Endothelial cell of umbilical vein (primary cell): ENCODE results near the gene TNRC6A. TPM values are rescaled to one million over a fixed set of nuclear protein-coding genes. Genes with fewer than 3 reads are reported as not detected.
"Not testable (repeated sequence)": the region's sequence is repeated elsewhere in the genome, so short reads cannot be mapped to it uniquely, and the experiment has no call there.

Experiments
- BruUV-seq: library from RNA; stranded (reverse); fragments of 400-500 nt; replicated peaks from 2 replicates; lab custom pipeline; 2021; lab: Mats Ljungman, UMichigan
- CTCF ChIA-PET: fragments of 300-600, 350-600 bp; sonication (Branson Sonifier 250); formaldehyde crosslinking; loops from one replicate; lab custom pipeline; 2021; ENCODE audit warnings: antibody characterized with exemption, inconsistent platforms; lab: Charles Lee
- POLR2A ChIA-PET: fragments of 300-600, 350-600 bp; sonication (Branson Sonifier 250); formaldehyde crosslinking; loops from one replicate; lab custom pipeline; 2021; ENCODE audit warnings: antibody characterized with exemption, inconsistent platforms; lab: Charles Lee
- DNase-seq: peaks from one replicate; pipeline ENCODE4 v3.0.0-alpha.2; 2011; ENCODE audit warnings: low read depth, low spot score
- FAIRE-seq: peaks from 2 replicates; lab custom pipeline; 2011; peaks lifted over from hg19 to GRCh38; lab: Jason Lieb, UNC
- H2AFZ ChIP-seq: 2 replicates; pipeline ENCODE4 v1.6.0; 2012; ENCODE audit warnings: low read depth, low read length, control low read depth, inconsistent platforms
- H3K27ac ChIP-seq: 2 replicates; pipeline ENCODE4 v1.5.1; 2011; ENCODE audit warnings: low read depth, mild to moderate bottlenecking, control low read depth, low read length, moderate library complexity; ENCODE audit not compliant: insufficient read depth
- H3K27me3 ChIP-seq, 2 experiments: 2 replicates each; pipeline versions ENCODE4 v1.6.0 to v1.6.1; 2011; ENCODE audit warnings: low read length in 2 of 2, mixed read lengths in 1 of 2; ENCODE audit not compliant: control insufficient read depth in 2 of 2, insufficient read depth in 2 of 2
- H3K36me3 ChIP-seq, 2 experiments: 2 replicates in 1 of 2; 3 replicates in 1 of 2; pipeline ENCODE4 v1.5.1; 2011; ENCODE audit warnings: low read length in 2 of 2, mild to moderate bottlenecking in 1 of 2, moderate library complexity in 1 of 2; ENCODE audit not compliant: control insufficient read depth in 2 of 2, insufficient read depth in 2 of 2; ENCODE audit errors: extremely low read depth in 1 of 2
- H3K4me1 ChIP-seq: 3 replicates; pipeline ENCODE4 v1.5.1; 2011; ENCODE audit warnings: mild to moderate bottlenecking, low read length; ENCODE audit not compliant: control insufficient read depth, insufficient read depth; ENCODE audit errors: extremely low read depth
- H3K4me2 ChIP-seq: 2 replicates; pipeline ENCODE4 v1.6.1; 2011; ENCODE audit warnings: low read length, control low read depth, mixed read lengths; ENCODE audit not compliant: insufficient read depth
- H3K4me3 ChIP-seq, 3 experiments: fragments of 200-600 bp in 1 of 3; sonication (generic), shearing (Covaris generic) in 1 of 3; replicated peaks in 1 of 3; 2 replicates each; pipeline ENCODE4 v1.5.1; 2011 to 2016; ENCODE audit warnings: control low read depth in 3 of 3, low read length in 3 of 3, mild to moderate bottlenecking in 2 of 3, inconsistent platforms in 1 of 3, low read depth in 1 of 3, moderate library complexity in 1 of 3; ENCODE audit not compliant: insufficient read depth in 1 of 3
- H3K79me2 ChIP-seq: 2 replicates; pipeline ENCODE4 v1.6.0; 2012; ENCODE audit warnings: low read length, inconsistent platforms; ENCODE audit not compliant: control insufficient read depth, insufficient read depth
- H3K9ac ChIP-seq: replicated peaks from 2 replicates; pipeline ENCODE3; 2011; ENCODE audit warnings: low read length, control low read depth; ENCODE audit not compliant: insufficient read depth; ENCODE audit errors: extremely low read depth
- H3K9me1 ChIP-seq: replicated peaks from 3 replicates; pipeline ENCODE4 v1.6.0; 2011; ENCODE audit warnings: mild to moderate bottlenecking, low read length; ENCODE audit not compliant: control insufficient read depth, insufficient read depth; ENCODE audit errors: extremely low read depth
- H3K9me3 ChIP-seq: replicated peaks from 2 replicates; pipeline ENCODE4 v1.5.1; 2012; ENCODE audit warnings: low read length, inconsistent platforms; ENCODE audit not compliant: control insufficient read depth, insufficient read depth
- H4K20me1 ChIP-seq: replicated peaks from 2 replicates; pipeline ENCODE3; 2011; ENCODE audit warnings: mild to moderate bottlenecking, low read length; ENCODE audit not compliant: control insufficient read depth, insufficient read depth; ENCODE audit errors: extremely low read depth
- CTCF ChIP-seq, 2 donors: IDR thresholded peaks; 1 replicate in 1 of 2; 2 replicates in 1 of 2; pipeline ENCODE4 v1.5.1; 2011; ENCODE audit warnings: low read length in 2 of 2, mild to moderate bottlenecking in 2 of 2, moderate library complexity in 2 of 2, control low read depth in 1 of 2, inconsistent platforms in 1 of 2, low read depth in 1 of 2; ENCODE audit not compliant: insufficient read depth in 1 of 2; ENCODE audit errors: extremely low read depth in 1 of 2
- EZH2 ChIP-seq: IDR thresholded peaks from 2 replicates; pipeline ENCODE4 v1.6.1; 2012; ENCODE audit warnings: borderline replicate concordance, low read depth, mild to moderate bottlenecking, moderate library complexity, low read length, inconsistent platforms; ENCODE audit not compliant: severe bottlenecking
- FOS ChIP-seq: IDR thresholded peaks from 2 replicates; pipeline ENCODE4 v1.6.1; 2011; ENCODE audit warnings: mild to moderate bottlenecking, low read length, moderate library complexity, borderline replicate concordance; ENCODE audit not compliant: insufficient read depth
- GATA2 ChIP-seq: IDR thresholded peaks from 2 replicates; pipeline ENCODE4 v1.7.0; 2011; ENCODE audit warnings: low read depth, mild to moderate bottlenecking, moderate library complexity, mixed read lengths, low read length; ENCODE audit not compliant: insufficient read length, insufficient read depth
- JUN ChIP-seq: IDR thresholded peaks from 2 replicates; pipeline ENCODE4 v1.6.1; 2011; ENCODE audit warnings: borderline replicate concordance, low read depth; ENCODE audit not compliant: insufficient read length, insufficient read depth
- MYC ChIP-seq: IDR thresholded peaks from one replicate; pipeline ENCODE4 v1.6.1; 2011; ENCODE audit warnings: mild to moderate bottlenecking, low read depth, low read length
- POLR2A ChIP-seq: IDR thresholded peaks from 2 replicates; pipeline ENCODE4 v1.6.1; 2012; ENCODE audit warnings: low read depth, mild to moderate bottlenecking, control low read depth, low read length
- POLR2AphosphoS5 ChIP-seq: IDR thresholded peaks from 2 replicates; pipeline ENCODE4 v1.6.1; 2012; ENCODE audit warnings: low read depth, mild to moderate bottlenecking, control low read depth, low read length, moderate library complexity; ENCODE audit not compliant: insufficient read depth
- dilution Hi-C: fragments of 300-500 bp; cut with MboI; formaldehyde crosslinking; loops from one replicate; pipeline ENCODE4 v1.15.0; 2019; ENCODE audit warnings: low sequenced_read_pairs; ENCODE audit not compliant: extremely low pct_ligation_motif_present
- intact Hi-C: fragments of 100-400 bp; cut with micrococcal nuclease; formaldehyde crosslinking; loops from one replicate; pipeline ENCODE4 v1.10.0; 2022
- polyA plus RNA-seq, 4 experiments: library from polyadenylated mRNA; depleted of rRNA in 3 of 4; stranded (reverse) in 3 of 4; unstranded in 1 of 4; fragments of >200 nt; gene quantifications; 2 replicates each; pipeline versions ENCODE4 v1.2.1 to v1.2.3, GENCODE V29; 2011 to 2012; ENCODE audit warnings: missing spikeins in 1 of 4
- total RNA-seq: library from RNA; stranded (reverse); gene quantifications from 2 replicates; pipeline ENCODE4 v1.2.3, GENCODE V29; 2021
- TF ChIP-seq, protein P1 (sequence below): IDR thresholded peaks from 2 replicates; pipeline ENCODE4 v1.6.1; 2011; ENCODE audit not compliant: insufficient read depth, insufficient read length

TNRC6A gene
- total and polyA plus RNA-seq, 2 donors (not counting 3 experiments of a cell fraction or from before 2014, with no cell fraction given) = 39.3 to 74.5 TPM

GRCh38 chr16:24810951-24811843 is 81.7 kb downstream of the TNRC6A start:
- H3K9me3 ChIP-seq = no peaks in the 10 kb centered on the region
- TF ChIP-seq CTCF (IDR thresholded peaks at IDR 0.05; ENCODE audit: extremely low read depth in 1 of 2, insufficient read depth in 1 of 2, low read depth in 1 of 2, low read length in 2 of 2) = no peak
- TF ChIP-seq FOS = no peak
- no peak for TF ChIP-seq JUN
- no peak for TF ChIP-seq MYC
- TF ChIP-seq, protein P1, sequence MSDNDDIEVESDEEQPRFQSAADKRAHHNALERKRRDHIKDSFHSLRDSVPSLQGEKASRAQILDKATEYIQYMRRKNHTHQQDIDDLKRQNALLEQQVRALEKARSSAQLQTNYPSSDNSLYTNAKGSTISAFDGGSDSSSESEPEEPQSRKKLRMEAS = no peak
- no peak for TF ChIP-seq POLR2AphosphoS5
- no peak for TF ChIP-seq GATA2
- TF ChIP-seq POLR2A = no peak
- no peak for TF ChIP-seq EZH2
- H3K4me1 ChIP-seq = no peaks in the 10 kb centered on the region
- BruUV-seq = no TSS peak
- no peak overlapping the region for H3K4me2 ChIP-seq
- H3K79me2 ChIP-seq = no peaks in the 10 kb centered on the region
- ChIA-PET CTCF (interaction anchor here (1.0 kb wide), 1 partner anchor 231 kb away, joined by 5 read pairs; no protein-coding TSS in a partner anchor), POLR2A (no interaction called here)
- no peaks in the 10 kb centered on the region for H3K27me3 ChIP-seq
- intact Hi-C loops (no loop called here), dilution Hi-C loops (no loop called here)
- H3K36me3 ChIP-seq = peaks cover 30 to 37% of the 10 kb centered on the region in 2 experiments
- FAIRE-seq (no peak), DNase-seq (no peak)
- H2AFZ ChIP-seq = no peak overlapping the region
- no peak overlapping the region for H3K4me3 ChIP-seq
- H3K9ac ChIP-seq = no peak overlapping the region
- no peaks in the 10 kb centered on the region for H4K20me1 ChIP-seq
- H3K27ac ChIP-seq = no peak overlapping the region
- no peaks in the 10 kb centered on the region for H3K9me1 ChIP-seq

- intact Hi-C loops, H3K4me1 ChIP-seq, H3K79me2 ChIP-seq, H4K20me1 ChIP-seq, H3K9me3 ChIP-seq, H3K9ac ChIP-seq, FAIRE-seq, H3K27ac ChIP-seq, H3K27me3 ChIP-seq, H3K4me2 ChIP-seq, BruUV-seq, H3K9me1 ChIP-seq, POLR2A ChIA-PET, H2AFZ ChIP-seq, DNase-seq, dilution Hi-C loops, H3K4me3 ChIP-seq: not testable (repeated sequence)
- CTCF ChIA-PET = interaction anchor here (0.9 kb wide), 1 partner anchor 245 kb away, joined by 3 read pairs; no protein-coding TSS in a partner anchor
- H3K36me3 ChIP-seq = peaks cover 31 to 35% of the 10 kb centered on the region in 2 experiments
These were observed 83.4 kb downstream of the TNRC6A start for GRCh38 chr16:24812813-24813212.
